GM18502 (cell line): Measurements from ENCODE around the gene IMMP2L.
A peak's percentile ranks its signal among the peaks of the same experiment; 100 is the strongest.
"Not testable (repeated sequence)": the region's sequence is repeated elsewhere in the genome, so short reads cannot be mapped to it uniquely, and the experiment has no call there.

Source experiments
- ATAC-seq: cut with Tn5 transposase; IDR thresholded peaks from one replicate; pipeline ENCODE4 v1.9.1; 2021; ENCODE audit warnings: mild to moderate bottlenecking; ENCODE audit not compliant: unreplicated experiment, poor library complexity

IMMP2L gene

DNA sequence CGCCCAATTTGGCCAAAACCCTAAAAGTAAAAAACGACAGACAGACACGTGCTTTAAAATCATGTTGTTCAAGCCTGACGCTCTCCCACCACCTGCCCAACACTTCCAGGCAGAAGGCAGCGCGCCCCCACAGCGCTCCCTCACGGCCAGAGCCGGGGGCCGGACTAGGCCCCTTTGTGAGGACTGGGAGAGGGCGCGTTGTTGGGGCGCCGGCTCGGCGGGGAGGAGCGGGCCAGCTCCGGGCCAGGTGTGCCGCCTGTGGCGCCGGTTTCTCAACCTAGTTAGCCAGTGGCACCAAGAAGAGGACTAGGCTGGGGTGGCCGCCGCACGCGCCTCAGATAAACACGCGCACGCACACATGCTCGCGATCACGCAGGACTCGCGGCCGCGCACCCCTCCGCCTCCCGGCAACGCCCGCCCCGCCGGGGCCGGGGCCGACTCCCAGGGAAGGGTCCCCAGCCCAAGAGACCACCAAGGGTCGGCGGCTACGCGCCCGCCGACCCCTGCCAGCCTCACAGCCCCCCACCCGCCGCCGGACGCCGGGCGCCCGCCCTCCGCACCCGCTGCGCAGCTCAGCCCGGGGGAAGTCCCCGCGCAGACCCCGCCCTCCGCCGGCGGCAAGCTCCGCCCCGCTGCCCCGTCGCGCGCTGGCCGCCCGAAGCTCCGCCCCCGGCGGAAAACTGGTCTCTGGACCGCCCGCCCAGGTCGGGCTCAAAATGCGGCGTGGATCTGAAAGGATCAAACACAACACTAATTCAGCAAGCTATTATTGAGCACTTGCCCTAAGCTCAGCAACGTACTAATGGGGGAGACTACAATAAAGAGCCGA lies at the start of gene IMMP2L:
Gene IMMP2L, minus strand, starts transcription at position 589 of the 829 bp plus-strand sequence.
- ATAC-seq = peak; percentile 89

DNA sequence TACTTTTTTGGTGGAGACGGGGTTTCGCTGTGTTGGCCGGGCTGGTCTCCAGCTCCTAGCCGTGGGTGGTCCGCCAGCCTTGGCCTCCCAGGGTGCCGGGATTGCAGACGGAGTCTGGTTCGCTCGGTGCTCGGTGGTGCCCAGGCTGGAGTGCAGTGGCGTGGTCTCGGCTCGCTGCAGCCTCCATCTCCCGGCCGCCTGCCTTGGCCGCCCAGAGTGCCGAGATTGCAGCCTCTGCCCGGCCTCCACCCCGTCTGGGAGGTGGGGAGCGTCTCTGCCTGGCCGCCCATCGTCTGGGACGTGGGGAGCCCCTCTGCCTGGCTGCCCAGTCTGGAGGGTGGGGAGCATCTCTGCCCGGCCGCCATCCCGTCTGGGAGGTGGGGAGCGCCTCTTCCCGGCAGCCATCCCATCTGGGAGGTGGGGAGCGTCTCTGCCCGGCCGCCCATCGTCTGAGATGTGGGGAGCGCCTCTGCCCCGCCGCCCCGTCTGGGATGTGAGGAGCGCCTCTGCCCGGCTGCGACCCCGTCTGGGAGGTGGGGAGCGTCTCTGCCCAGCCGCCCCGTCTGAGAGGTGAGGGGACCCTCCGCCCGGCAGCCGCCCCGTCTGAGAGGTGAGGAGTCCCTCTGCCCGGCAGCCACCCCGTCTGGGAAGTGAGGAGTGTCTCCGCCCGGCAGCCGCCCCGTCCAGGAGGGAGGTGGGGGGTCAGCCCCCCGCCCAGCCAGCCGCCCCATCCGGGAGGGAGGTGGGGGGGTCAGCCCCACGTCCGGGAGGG lies 47.4 kb upstream of the IMMP2L start:
- not testable (repeated sequence) for ATAC-seq

DNA sequence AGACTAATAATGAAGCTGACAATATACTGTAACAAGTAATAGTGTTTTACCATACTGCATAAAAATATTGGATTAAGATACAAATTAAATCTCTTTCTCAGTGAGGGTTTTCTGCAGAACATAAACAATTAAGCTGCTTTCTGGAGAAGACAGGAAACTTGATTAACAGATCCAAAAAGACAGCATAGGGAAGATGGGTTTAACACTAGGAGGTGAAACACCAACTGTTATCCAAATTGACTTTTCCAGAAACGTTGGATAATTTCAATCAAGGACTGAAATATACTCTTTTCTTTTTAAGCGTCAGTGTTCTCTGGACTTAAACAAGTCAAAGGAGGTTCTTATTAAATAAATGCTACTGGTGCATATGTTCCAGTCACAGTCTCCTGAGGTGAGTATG lies 45.3 kb upstream of the IMMP2L start:
- no peak for ATAC-seq

DNA sequence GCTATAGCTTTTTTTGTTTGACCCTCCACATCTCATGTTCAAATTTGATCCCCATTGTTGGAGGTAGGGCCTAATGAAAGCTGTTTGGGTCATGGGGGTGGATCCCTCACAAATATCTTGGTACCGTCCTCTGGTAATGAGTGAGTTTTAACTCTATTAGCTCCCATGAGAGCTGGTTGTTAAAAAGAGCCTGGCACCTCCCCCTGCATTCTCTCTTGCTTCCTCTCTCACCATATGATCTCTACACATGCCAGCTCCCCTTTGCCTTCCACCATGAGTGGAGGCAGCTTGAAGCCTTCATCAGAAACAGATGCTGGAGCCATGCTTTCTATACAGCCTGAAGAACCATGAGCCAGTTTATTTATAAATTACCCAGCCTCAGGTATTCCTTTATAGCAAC lies 43.0 kb upstream of the IMMP2L start:
- ATAC-seq = no peak

DNA sequence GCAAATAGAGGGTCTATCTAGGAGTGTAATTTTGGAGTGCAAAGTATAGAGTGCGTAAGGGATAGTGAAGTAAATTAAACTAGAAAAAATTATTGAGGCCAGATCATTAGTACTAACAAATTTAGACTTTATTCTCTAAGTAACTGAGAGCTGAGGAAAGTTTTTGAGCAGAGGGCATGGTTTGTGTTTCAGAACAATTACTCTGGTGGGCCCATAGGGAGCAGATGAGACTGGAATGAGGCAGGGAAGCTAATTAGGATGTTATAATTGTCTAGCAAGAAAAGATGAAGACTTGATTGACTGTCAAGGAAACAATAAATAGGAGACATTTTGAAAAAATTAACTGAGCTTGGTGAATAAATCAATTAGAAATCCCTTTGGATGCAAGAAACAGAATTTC lies 37.8 kb upstream of the IMMP2L start:
- ATAC-seq = no peak

DNA sequence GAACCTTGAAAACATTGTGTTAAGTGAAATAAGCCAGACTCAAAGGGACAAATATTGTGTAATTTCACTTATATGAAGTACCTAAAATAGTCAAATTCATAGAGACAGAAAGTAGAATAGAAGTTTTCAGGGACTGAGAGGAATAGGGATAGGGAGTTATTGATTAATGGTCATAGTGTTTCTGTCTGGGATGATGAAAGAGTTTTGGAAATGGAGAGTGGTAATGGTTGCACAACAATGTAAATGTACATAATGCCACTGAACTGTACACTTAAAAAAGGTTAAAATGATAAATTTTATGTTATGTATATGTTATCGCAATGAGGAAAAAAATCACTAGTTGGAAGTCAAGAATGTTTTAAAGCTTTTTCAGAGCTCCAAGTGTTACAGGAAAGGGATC lies 33.5 kb upstream of the IMMP2L start:
- ATAC-seq = no peak

DNA sequence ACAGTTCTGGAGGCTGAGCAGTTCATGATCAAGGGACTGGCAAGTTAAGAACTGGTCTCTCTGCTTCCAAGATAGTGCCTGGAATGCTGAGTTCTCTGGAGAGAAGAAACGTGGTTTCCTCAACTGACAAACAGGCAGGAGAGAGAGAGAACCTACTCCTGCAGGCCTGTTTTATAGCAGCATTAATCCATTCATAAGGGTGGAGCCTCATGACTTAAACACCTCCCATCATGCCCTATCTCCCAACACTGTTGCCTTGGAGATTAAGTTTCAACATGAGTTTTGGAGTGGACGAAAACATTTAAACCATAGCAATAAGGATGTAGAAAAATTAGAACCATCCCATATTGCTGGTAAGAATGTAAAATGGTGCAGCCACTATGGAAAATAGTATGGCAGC lies 32.3 kb upstream of the IMMP2L start:
- no peak for ATAC-seq

DNA sequence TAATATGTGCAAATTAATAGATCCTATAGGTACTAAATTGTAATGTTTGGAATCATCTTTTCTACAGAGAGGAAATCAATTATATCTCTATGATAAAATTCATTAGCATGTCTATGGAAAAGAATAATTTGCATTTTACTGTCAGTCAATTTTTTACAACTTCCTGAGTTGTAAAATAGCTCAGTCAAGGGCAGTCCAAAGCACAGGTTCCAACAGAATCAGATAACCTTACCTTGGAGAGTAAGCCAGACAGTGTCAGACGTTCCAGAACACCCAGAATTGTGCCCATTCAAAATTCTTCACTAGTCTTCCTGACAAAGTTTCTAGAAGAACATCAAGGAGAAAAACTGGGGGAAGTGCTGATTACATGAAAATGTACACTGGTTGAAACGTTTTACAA lies 31.1 kb upstream of the IMMP2L start:
- ATAC-seq = no peak

DNA sequence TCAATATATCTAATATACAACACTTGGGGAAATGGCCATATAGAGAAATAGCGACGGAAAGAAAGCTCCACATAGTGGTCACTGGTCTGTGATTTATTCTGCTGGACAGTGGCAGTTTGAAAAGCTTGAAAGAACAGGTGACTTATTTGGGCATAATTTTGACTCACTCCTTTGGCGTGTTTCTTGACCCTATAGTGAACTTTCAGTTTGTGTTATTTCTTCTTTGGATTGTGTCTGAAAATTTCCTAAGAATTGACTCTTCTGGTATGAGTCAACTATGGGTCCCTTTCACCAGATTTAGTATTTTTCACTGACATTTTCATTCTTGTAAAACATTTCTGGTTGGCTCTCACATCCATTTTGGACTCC lies 25.8 kb upstream of the IMMP2L start:
- ATAC-seq = no peak

DNA sequence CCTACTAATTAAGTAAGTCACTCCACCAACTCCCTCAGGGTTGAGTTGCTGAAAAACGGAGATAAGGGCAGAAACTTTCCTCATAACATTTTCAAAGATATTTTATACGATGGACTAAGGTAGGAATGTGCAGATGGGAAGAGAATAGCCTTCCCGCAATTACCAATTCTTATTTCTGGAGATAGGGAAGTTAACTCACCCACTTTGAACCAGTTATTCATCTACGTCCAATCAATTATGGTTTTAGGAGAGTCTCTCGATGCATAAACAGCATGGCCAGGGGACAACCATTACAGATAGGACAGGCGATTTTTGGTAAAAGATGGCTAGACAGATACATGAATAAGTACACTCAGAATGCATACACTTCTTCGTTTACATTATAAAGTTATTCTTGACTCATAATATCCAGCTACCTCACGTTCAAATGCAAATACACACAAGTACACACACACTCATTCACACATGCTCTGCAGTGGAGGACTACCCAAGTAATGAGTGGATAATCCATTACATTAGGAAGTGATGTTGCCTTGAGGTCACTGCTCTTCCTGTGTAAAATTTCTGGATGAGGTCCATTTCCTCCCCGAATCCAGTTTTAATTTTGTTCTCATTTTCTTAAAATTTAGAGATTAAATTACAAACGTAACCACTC lies 25.2 kb upstream of the IMMP2L start:
- ATAC-seq = no peak

DNA sequence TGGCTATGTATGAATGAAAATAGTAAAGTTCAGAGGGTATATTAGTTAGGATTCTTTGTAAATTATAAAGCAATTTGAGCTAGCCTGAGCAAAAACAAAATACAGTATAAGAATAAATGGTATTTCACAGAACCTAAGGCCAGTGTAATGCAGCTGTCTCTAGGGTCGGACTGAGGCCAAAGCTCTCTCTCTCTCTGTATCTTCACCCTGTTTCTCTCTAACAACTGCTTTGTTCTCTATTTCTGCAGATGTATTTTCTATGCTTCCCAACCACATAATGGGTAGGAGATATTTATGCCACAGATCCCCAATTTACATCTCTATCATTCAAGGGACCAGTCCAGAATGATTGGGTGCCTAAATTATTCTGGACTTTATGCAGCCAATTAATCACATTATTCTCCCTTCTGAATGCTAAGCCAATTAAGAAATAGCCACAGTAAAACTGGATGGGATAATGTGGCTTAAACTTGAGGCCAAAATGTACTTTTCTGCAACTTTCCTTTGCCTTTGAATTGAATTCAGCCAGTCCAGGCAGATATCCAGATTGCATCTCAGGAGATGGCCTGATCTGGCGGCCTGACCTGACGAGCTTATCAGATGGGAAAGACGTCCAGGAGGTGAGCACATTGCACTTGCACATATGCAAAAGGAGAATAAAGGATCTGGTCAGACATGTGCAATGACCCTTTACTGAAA lies 24.6 kb upstream of the IMMP2L start:
- no peak for ATAC-seq

DNA sequence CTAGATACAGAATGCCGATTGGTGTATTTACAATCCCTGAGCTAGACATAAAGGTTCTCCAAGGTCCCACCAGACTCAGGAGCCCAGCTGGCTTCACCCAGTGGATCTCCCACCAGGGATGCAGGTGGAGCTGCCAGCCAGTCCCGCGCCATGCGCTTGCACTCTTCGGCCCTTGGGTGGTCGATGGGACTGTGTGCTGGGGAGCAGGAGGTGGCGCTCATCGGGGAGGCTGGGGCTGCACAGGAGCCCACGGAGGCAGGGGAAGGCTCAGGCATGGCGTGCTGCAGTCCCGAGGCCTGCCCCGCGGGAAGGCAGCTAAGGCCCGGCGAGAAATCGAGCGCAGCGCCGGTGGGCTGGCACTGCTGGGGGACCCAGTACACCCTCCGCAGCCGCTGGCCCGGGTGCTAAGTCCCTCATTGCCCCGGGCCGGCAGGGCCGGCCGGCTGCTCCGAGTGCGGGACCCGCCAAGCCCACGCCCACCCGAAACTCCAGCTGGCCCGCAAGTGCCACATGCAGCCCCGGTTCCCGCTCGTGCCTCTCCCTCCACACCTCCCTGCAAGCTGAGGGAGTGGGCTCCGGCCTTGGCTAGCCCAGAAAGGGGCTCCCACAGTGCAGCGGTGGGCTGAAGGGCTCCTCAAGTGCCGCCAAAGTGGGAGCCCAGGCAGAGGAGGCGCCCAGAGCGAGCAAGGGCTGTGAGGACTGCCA lies 19.6 kb upstream of the IMMP2L start:
- not testable (repeated sequence) for ATAC-seq

DNA sequence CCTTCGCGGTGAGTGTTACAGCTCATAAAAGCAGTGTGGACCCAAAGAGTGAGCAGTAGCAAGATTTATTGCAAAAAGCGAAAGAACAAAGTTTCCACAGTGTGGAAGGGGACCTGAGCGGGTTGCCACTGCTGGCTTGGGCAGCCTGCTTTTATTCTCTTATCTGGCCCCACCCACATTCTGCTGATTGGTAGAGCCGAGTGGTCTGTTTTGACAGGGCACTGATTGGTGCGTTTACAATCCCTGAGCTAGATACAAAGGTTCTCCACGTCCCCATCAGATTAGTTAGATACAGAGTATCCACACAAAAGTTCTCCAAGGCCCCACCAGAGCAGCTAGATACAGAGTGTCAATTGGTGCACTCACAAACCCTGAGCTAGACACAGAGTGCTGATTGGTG lies 18.9 kb upstream of the IMMP2L start:
- not testable (repeated sequence) for ATAC-seq

DNA sequence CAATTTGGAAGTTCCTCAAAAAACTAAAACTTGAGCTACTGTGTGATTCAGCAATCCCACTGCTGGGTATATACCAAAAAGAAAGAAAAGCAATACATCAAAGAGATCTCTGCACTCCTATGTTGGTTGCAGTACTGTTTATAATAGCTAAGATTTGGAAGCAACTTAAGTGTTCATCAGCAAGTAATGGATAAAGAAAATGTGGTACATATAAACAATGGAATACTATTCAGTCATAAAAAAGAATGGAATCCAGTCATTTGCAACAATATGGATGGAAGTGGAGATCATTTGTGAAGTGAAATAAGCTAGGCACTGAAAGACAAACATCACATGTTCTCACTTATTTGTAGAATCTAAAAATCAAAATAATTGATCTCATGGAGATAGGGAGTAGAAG lies 16.5 kb upstream of the IMMP2L start:
- no peak for ATAC-seq

DNA sequence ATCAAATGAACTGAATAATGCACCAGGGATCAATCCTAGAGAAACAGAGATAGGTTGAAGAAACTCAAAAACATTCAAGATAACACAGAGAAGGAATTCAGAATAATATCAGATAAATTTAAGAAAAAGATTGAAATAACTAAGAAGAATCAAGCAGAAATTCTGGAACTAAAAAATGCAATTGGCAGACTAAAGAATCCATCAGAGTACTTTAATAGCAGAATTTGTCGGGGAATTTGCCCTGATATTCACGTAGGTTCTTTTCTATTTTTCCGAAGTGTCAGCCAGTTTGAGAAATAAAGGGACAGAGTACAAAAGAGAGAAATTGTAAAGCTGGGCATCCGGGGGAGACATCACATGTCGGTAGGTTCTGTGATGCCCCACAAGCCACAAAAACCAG lies 9.4 kb upstream of the IMMP2L start:
- no peak for ATAC-seq

DNA sequence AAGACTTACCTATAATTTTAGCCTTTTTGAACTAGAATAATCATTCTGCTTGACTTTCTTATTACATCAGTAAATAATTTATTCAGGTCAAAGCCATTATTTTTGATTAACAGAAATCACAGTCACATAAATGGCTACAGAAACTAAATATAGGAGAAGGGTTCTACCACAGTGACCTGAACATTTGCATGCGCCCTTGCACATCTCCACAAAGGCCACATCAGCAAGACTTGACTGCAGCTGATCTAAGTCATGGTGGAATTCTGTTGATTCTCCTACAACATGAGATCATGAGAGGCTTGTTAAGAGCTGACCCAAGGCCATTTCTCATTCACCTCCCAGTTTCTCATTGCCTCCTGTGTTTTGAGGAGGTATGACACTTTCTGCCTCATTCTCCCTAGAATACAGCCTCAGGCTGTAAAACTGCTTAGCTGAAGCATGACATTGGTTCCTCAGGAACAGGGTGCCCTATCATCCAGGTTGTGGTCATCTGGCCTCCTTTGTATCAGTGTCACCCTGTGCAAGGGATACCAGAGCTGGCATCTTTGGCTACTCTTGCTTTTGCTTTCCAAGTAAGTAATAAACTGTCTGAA lies 6.7 kb upstream of the IMMP2L start:
- ATAC-seq = peak; percentile 93

DNA sequence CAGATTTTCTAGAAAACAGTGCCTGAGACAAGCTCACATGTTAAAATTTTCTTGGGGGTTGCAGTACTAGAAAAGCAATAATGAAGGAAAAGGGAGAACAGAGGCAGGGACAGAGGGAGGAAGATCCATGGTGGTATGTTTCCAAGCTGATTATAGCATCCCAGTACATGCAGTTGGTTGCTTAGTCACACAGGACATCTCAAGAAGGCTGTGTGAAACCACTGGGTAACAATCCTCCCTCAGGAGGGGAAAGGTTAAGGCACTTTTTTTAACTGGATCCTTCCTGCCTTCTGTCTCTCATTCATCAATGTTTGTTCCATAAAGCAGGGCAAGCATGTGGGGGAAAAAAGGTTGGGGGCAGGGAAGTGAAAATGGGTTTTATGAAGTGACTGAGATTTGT lies 6.1 kb upstream of the IMMP2L start:
- ATAC-seq = peak; percentile 38

DNA sequence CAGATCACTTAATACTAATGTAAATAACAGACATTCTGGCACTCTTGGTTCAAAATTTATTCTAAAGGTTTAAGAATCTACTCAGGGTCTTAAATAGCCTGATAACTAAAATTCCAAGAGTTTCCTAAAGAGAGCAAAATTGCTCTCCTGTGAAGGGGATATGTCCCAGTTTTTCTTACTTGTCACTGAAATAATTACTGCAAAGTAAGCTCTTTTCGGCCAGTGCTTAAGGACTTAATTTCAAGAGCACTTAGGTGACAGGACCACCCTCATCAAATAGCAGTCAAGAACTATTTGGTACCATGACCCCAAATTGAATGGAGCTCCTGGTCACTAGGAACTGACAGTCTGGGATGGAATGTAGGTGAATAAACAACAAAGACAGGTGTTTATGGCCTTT lies 1.8 kb upstream of the IMMP2L start:
- no peak for ATAC-seq

DNA sequence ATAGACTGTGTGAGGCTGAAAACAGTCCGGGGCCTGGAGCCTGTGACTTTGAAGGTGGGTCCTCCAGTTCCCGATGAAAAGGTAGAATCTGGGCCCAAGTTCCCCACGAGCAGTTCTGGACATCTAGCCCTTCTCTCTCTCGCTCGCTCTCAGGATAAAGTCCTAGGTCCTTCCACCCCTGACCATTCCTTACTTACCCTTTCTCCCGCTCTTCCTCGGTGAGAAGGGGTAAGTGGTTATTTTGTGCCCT lies 713 bp downstream of the IMMP2L start:
- ATAC-seq = no peak
